ENCODE measurements around the gene RAI1. TPM values are rescaled to one million over a fixed set of nuclear protein-coding genes. Genes with fewer than 3 reads are reported as not detected.

RAI1 gene
- total RNA-seq, 1 donor from 2014 or later: 60.3 TPM

GRCh38 chr17:17845046-17845775 is 164.0 kb downstream of the RAI1 start:
- DNase-seq (ENCODE audit: low spot score): no peak

GRCh38 chr17:17846003-17846402 is 164.7 kb downstream of the RAI1 start:
- DNase-seq (ENCODE audit: low spot score): no peak

GRCh38 chr17:17846645-17847044 is 165.4 kb downstream of the RAI1 start:
- no peak for DNase-seq (ENCODE audit: low spot score)

- DNase-seq (ENCODE audit: low spot score): no peak
These were observed 165.9 kb downstream of the RAI1 start for GRCh38 chr17:17847118-17847689.

GRCh38 chr17:17847726-17848125 is 166.5 kb downstream of the RAI1 start:
- no peak for DNase-seq (ENCODE audit: low spot score)

GRCh38 chr17:17848311-17849082 is 167.2 kb downstream of the RAI1 start:
- DNase-seq (ENCODE audit: low spot score): no peak

GRCh38 chr17:17849147-17849820 is 168.0 kb downstream of the RAI1 start:
- DNase-seq (ENCODE audit: low spot score): peak; percentile 67

- DNase-seq (ENCODE audit: low spot score): peak; percentile 58
These were observed 168.7 kb downstream of the RAI1 start for GRCh38 chr17:17849845-17850373.

GRCh38 chr17:17851103-17852002 is 170.1 kb downstream of the RAI1 start:
- DNase-seq (ENCODE audit: low spot score): no peak

GRCh38 chr17:17852930-17853329 is 171.7 kb downstream of the RAI1 start:
- DNase-seq (ENCODE audit: low spot score): no peak

GRCh38 chr17:17853811-17854447 is 172.7 kb downstream of the RAI1 start:
- no peak for DNase-seq (ENCODE audit: low spot score)

GRCh38 chr17:17855976-17856375 is 174.7 kb downstream of the RAI1 start:
- no peak for DNase-seq (ENCODE audit: low spot score)

GRCh38 chr17:17856386-17856785 is 175.1 kb downstream of the RAI1 start:
- DNase-seq (ENCODE audit: low spot score): no peak

- DNase-seq (ENCODE audit: low spot score): no peak
These were observed 176.2 kb downstream of the RAI1 start for GRCh38 chr17:17857496-17857895.

GRCh38 chr17:17859909-17860765 is 178.9 kb downstream of the RAI1 start:
- DNase-seq (ENCODE audit: low spot score): peak; percentile 71

- DNase-seq (ENCODE audit: low spot score): no peak
These were observed 179.5 kb downstream of the RAI1 start for GRCh38 chr17:17860766-17861107.
